Right renal pelvis (tissue), 4 donors: ENCODE results near the gene TGIF1. TPM values are rescaled to one million over a fixed set of nuclear protein-coding genes. Genes with fewer than 3 reads are reported as not detected.
"Not testable (repeated sequence)": the region's sequence is repeated elsewhere in the genome, so short reads cannot be mapped to it uniquely, and the experiment has no call there.

Source experiments
- DNase-seq, 4 donors: peaks; one replicate each; pipeline ENCODE4 v3.0.0-alpha.2; 2013; ENCODE audit warnings: low read depth in 4 of 4, low spot score in 3 of 4, missing footprints in 1 of 4
- polyA plus RNA-seq, 4 donors: library from polyadenylated mRNA; unstranded; fragments of 120-200 nt; gene quantifications; one replicate each; pipeline ENCODE4 v1.2.1, GENCODE V29; 2013; ENCODE audit not compliant: insufficient read length in 4 of 4

Gene TGIF1
- polyA plus RNA-seq, 4 donors, result 89.6 to 100 (median 91.8) TPM

- DNase-seq, result no peak
These were observed 4.6 kb downstream of the TGIF1 start for GRCh38 chr18:3454365-3455089.

DNA sequence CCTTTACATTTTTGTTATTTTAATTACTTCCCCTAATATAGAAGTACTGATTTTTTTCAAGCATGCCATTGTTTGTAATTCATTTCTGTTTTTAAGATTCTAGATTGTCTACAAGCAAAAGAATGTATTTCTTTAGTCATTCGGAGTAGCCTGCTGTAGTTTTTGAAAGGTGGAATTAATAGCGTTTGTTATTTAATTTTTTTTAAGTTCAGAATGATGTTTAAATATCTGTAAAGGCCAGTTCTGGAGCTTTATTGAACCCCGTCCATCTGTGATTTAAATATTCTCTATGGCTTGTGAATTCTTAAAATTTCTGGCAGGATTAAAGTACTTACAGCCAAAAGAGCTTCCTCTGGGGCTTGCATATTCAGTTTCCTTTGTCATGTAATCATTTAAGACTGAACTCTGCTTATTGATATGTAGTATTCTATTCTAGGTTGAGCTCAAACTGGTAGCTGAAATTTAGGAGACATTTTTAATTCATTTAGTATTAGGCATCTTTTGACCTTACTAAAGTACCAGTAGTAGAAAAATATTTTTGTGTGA, 5.2 kb downstream of the TGIF1 start:
- DNase-seq, result no peak

DNA sequence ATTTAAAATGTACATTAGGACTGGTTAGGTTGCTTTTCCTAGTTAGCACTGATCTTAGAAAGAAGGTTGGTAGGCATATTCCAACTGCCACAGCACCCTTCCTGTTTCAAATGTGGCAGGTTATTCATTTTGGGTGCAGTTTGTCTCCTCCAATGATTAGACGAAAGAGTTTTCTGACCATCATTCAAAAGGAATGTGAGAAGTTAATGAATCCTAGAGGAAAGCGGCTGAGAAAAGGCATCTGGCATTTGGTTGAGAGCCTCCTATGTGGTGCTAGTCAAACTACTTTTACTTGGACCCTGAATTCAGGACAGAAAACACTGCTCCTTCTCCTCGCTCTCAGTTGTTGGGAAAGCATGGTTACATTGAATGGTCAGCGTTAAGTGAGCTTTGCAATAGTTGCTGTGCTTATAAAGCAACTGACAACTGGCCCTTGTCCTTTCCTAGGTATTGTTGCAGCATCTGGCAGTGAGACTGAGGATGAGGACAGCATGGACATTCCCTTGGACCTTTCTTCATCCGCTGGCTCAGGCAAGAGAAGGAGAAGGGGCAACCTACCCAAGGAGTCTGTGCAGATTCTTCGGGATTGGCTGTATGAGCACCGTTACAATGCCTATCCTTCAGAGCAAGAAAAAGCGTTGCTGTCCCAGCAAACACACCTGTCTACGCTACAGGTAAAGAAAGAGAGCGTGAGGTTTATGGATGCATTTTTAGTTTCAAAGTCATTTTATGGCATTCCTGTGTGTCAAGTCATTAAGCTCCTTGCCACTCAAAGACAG, 6.1 kb downstream of the TGIF1 start:
- DNase-seq, result no peak

- DNase-seq, result no peak
These were observed 6.7 kb downstream of the TGIF1 start for GRCh38 chr18:3456686-3457069.

DNA sequence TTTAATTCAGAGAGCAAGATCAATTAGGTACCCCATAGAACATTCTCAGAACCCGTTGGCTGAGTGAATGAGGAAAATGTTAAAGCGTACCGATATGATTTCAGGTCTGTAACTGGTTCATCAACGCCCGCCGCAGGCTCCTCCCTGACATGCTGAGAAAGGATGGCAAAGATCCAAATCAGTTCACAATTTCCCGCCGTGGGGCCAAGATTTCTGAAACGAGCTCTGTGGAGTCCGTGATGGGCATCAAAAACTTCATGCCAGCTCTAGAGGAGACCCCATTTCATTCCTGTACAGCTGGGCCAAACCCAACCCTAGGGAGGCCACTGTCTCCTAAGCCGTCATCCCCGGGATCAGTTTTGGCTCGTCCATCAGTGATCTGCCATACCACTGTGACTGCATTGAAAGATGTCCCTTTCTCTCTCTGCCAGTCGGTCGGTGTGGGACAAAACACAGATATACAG, 7.3 kb downstream of the TGIF1 start:
- DNase-seq, result no peak

GRCh38 chr18:3458378-3458777, 8.4 kb downstream of the TGIF1 start:
- no peak for DNase-seq

DNA sequence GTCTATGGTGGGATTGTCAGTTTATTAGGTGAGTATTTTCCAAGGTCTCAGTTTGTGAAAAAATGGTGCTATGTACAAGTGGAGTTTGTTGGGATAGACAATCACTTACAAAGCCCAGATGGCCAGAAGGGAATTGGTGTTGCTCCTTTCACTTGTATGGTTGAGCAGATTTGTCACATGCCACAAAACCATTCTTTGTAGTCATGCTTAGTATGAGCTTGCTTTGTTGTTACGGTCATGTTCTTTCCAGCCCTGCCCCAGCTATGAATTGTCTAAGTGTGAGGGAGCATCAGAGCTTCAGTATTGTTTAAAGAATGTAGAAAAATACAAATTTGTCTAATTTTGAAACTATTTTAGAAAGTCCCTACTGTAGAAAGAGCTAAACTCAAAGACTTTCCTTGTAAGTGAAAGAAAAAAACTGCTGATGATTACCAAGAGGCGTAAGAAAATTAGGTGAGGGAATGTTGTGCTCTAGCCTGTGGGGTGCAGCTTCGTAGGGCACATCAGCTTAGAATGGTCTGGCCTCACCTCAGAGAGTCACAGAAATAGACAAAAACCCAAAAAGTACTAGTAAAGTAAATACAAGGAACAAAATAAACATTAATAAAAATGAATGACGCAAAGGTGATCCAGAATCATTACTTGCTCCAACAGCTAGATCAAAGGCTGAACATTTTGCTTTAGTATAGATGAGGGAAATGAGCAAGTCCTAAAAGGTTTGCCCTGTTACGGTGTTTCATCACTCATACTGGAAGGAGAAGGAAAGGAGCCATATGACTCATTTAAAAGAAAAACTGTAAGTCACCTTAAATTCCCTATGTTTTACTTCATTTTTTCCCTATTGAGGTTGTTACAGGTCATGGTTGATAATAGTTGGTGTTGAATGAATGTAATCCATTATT, 9.2 kb downstream of the TGIF1 start:
- DNase-seq, result no peak

- no peak for DNase-seq
These were observed 10.9 kb downstream of the TGIF1 start for GRCh38 chr18:3460823-3461398.

- DNase-seq, result no peak
These were observed 11.7 kb downstream of the TGIF1 start for GRCh38 chr18:3461704-3462103.

- no peak for DNase-seq
These were observed 13.1 kb downstream of the TGIF1 start for GRCh38 chr18:3463051-3463450.

- no peak for DNase-seq
These were observed 16.1 kb downstream of the TGIF1 start for GRCh38 chr18:3466045-3466444.

DNA sequence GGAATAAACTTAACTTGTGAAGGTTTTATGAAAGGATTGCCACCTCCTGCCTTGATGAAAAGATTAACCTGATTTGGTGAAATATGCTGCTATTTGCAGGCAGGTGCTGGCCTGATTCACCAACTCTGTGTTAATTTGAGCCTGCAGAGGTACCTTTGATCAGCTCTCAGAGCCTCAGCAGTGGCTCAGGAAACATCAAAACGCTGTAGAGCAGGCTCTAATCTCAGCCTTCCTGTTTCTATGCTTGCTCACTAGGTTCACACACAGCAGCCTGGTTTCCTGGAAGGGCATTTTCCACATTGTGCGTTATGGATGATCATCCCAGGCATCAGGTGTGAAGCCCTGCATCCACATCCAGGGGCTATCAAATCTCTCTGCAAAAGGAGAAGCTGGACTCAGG, 16.9 kb downstream of the TGIF1 start:
- DNase-seq, result no peak

GRCh38 chr18:3468066-3468705, 18.2 kb downstream of the TGIF1 start:
- no peak for DNase-seq

- no peak for DNase-seq
These were observed 18.9 kb downstream of the TGIF1 start for GRCh38 chr18:3468833-3469232.

DNA sequence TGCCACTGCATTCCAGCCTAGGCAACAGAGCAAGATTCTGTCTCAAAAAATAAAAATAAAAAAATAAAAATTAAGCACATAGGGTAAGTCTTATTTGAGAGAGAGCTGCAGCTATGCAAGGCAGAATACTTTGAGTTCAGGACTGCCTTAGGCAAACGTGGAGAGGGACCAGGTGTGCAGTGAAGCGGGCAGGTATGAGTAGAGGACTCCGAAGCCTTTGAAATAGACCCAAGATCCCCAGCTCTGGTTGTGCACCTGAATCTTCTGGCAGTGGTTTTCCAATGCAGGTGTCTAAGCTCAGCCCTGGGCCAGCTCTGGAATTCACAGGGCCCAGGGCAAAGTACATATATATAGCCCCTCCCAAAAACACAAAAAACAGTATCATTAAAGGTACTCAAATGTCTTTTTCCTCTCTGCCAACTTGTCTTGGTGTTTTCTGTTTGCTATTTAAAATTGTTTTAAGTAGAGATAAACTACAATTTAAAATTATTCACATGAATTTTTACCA, 21.2 kb downstream of the TGIF1 start:
- no peak for DNase-seq

GRCh38 chr18:3472121-3472520, 22.1 kb downstream of the TGIF1 start:
- DNase-seq, result not testable (repeated sequence)

- no peak for DNase-seq
These were observed 22.9 kb downstream of the TGIF1 start for GRCh38 chr18:3472681-3473544.

- DNase-seq, result no peak
These were observed 28.4 kb downstream of the TGIF1 start for GRCh38 chr18:3478262-3478978.
